Neural progenitor cell (in vitro differentiated cells): ENCODE data around the gene VSIG8. TPM values are rescaled to one million over a fixed set of nuclear protein-coding genes. Genes with fewer than 3 reads are reported as not detected.
"Not testable (repeated sequence)": the region's sequence is repeated elsewhere in the genome, so short reads cannot be mapped to it uniquely, and the experiment has no call there.

Experiments used
- DNase-seq: peaks from one replicate; pipeline ENCODE4 v3.0.0-alpha.2; 2016; ENCODE audit warnings: low spot score
- H2AFZ ChIP-seq: fragments of 200-600 bp; sonication (generic); replicated peaks from 2 replicates; pipeline ENCODE4 v1.6.1; 2016; ENCODE audit warnings: antibody characterized with exemption
- H3F3A ChIP-seq: fragments of 200-600 bp; sonication (generic); 2 replicates; pipeline ENCODE4 v1.6.1; 2016; ENCODE audit warnings: antibody characterized with exemption, low read depth
- H3K27ac ChIP-seq: fragments of 200-600 bp; sonication (generic); 2 replicates; pipeline ENCODE4 v1.5.1; 2016; ENCODE audit warnings: mild to moderate bottlenecking
- H3K27me3 ChIP-seq: fragments of 200-600 bp; sonication (generic); 2 replicates; pipeline ENCODE4 v1.6.1; 2016; ENCODE audit warnings: mild to moderate bottlenecking, moderate library complexity
- H3K36me3 ChIP-seq: fragments of 200-600 bp; sonication (generic); 2 replicates; pipeline ENCODE4 v1.5.1; 2016
- H3K4me1 ChIP-seq: fragments of 200-600 bp; sonication (generic); 2 replicates; pipeline ENCODE4 v1.6.1; 2016; ENCODE audit warnings: mixed run types
- H3K4me2 ChIP-seq: fragments of 200-600 bp; sonication (generic); 2 replicates; pipeline ENCODE4 v1.6.1; 2016
- H3K4me3 ChIP-seq: fragments of 200-600 bp; sonication (generic); 2 replicates; pipeline ENCODE4 v1.5.1; 2016
- H3K79me2 ChIP-seq: fragments of 200-600 bp; sonication (generic); 2 replicates; pipeline ENCODE4 v1.6.1; 2016; ENCODE audit warnings: low read depth
- H3K9ac ChIP-seq: fragments of 200-600 bp; sonication (generic); 2 replicates; pipeline ENCODE4 v1.6.1; 2016
- H3K9me3 ChIP-seq: fragments of 200-600 bp; sonication (generic); 2 replicates; pipeline ENCODE4 v1.5.1; 2016; ENCODE audit warnings: low read depth
- H4K20me1 ChIP-seq: fragments of 200-600 bp; sonication (generic); 2 replicates; pipeline ENCODE4 v1.6.1; 2016; ENCODE audit warnings: low read depth
- H3K27ac Mint-ChIP-seq: 3 replicates; pipeline ENCODE4 v1.8.0; 2021; ENCODE audit warnings: mixed read lengths
- H3K27me3 Mint-ChIP-seq: 2 replicates; pipeline ENCODE4 v1.8.0; 2022; ENCODE audit warnings: low read depth, mild to moderate bottlenecking, inconsistent platforms, moderate library complexity, mixed read lengths; ENCODE audit not compliant: insufficient read depth
- H3K36me3 Mint-ChIP-seq: 3 replicates; pipeline ENCODE4 v1.8.0; 2021; ENCODE audit warnings: mixed read lengths
- H3K4me1 Mint-ChIP-seq: 3 replicates; pipeline ENCODE4 v1.8.0; 2021; ENCODE audit warnings: mixed read lengths
- H3K4me3 Mint-ChIP-seq: 3 replicates; pipeline ENCODE4 v1.8.0; 2021; ENCODE audit warnings: mild to moderate bottlenecking, moderate library complexity, mixed read lengths
- H3K9me3 Mint-ChIP-seq: 3 replicates; pipeline ENCODE4 v1.8.0; 2020; ENCODE audit warnings: mixed read lengths
- CTCF ChIP-seq: fragments of 200-600 bp; sonication (generic); IDR thresholded peaks from 2 replicates; pipeline ENCODE4 v1.5.1; 2017; ENCODE audit warnings: antibody characterized with exemption, mild to moderate bottlenecking
- EZH2 ChIP-seq: fragments of 200-600 bp; sonication (generic); IDR thresholded peaks from 2 replicates; pipeline ENCODE4 v1.6.1; 2017; ENCODE audit warnings: antibody characterized with exemption, mild to moderate bottlenecking, moderate library complexity
- EZH2phosphoT487 ChIP-seq: fragments of 200-600 bp; sonication (generic); IDR thresholded peaks from 2 replicates; pipeline ENCODE4 v1.6.1; 2017; ENCODE audit warnings: antibody characterized with exemption
- total RNA-seq: library from RNA; depleted of rRNA; stranded (reverse); fragments of >200 nt; gene quantifications from 2 replicates; pipeline ENCODE4 v1.2.3, GENCODE V29; 2015; ENCODE audit warnings: low replicate concordance

Gene VSIG8
- total RNA-seq, 1 donor from 2014 or later: not detected

- H3F3A ChIP-seq: peaks cover 14% of the 10 kb centered on the region
- H3K4me2 ChIP-seq: no peak overlapping the region
- Mint-ChIP-seq H3K27me3 (peaks cover 12% of the 10 kb centered on the region), H3K27ac (no peak overlapping the region), H3K4me3 (no peak overlapping the region), H3K36me3 (no peaks in the 10 kb centered on the region), H3K4me1 (peaks cover 19% of the 10 kb centered on the region), H3K9me3 (peaks cover 9% of the 10 kb centered on the region)
- H3K36me3 ChIP-seq: no peaks in the 10 kb centered on the region
- H3K79me2 ChIP-seq: no peaks in the 10 kb centered on the region
- H3K27ac ChIP-seq: no peak overlapping the region
- H3K9me3 ChIP-seq: no peaks in the 10 kb centered on the region
- no peak overlapping the region for H3K4me3 ChIP-seq
- no peak overlapping the region for H2AFZ ChIP-seq
- H3K27me3 ChIP-seq: peaks cover 17% of the 10 kb centered on the region
- peaks cover 9% of the 10 kb centered on the region for H3K4me1 ChIP-seq
- no peak for DNase-seq
- TF ChIP-seq EZH2phosphoT487 (no peak), CTCF (no peak), EZH2 (no peak)
- no peak overlapping the region for H3K9ac ChIP-seq
- no peaks in the 10 kb centered on the region for H4K20me1 ChIP-seq
Observed at GRCh38 chr1:159902541-159902940, 40.1 kb upstream of the VSIG8 start.

- Histone ChIP-seq H3K4me2 (no peak overlapping the region), H3K79me2 (no peaks in the 10 kb centered on the region), H3K4me1 (peaks cover 9% of the 10 kb centered on the region), H3K4me3 (no peak overlapping the region), H3F3A (peaks cover 14% of the 10 kb centered on the region), H3K27me3 (peaks cover 18% of the 10 kb centered on the region), H4K20me1 (no peaks in the 10 kb centered on the region), H3K36me3 (no peaks in the 10 kb centered on the region), H3K27ac (no peak overlapping the region), H3K9ac (no peak overlapping the region), H3K9me3 (no peaks in the 10 kb centered on the region), H2AFZ (no peak overlapping the region)
- peaks cover 9% of the 10 kb centered on the region for H3K9me3 Mint-ChIP-seq
- H3K27ac Mint-ChIP-seq: peak overlapping the region; percentile 89
- TF ChIP-seq EZH2phosphoT487 (no peak), CTCF (no peak), EZH2 (no peak)
- peaks cover 19% of the 10 kb centered on the region for H3K4me1 Mint-ChIP-seq
- H3K36me3 Mint-ChIP-seq: no peaks in the 10 kb centered on the region
- no peak overlapping the region for H3K4me3 Mint-ChIP-seq
- no peak for DNase-seq
- peaks cover 14% of the 10 kb centered on the region for H3K27me3 Mint-ChIP-seq
Observed at GRCh38 chr1:159900755-159901360, 38.4 kb upstream of the VSIG8 start.

GRCh38 chr1:159900086-159900680 is 37.7 kb upstream of the VSIG8 start, which contains the start of gene CFAP45:
CFAP45 (minus strand) TSS chr1:159900165; CDS start chr1:159900098, 67 bp downstream.
- H3K27ac ChIP-seq: no peak within 1 kb of the TSS
- peaks cover 9% of the 10 kb centered on the region for H3K9me3 Mint-ChIP-seq
- TF ChIP-seq CTCF: no peak
- H4K20me1 ChIP-seq: no peaks in the 10 kb centered on the region
- H3K4me2 ChIP-seq: peak within 1 kb of the TSS; percentile 67
- H3K36me3 Mint-ChIP-seq: no peaks in the 10 kb centered on the region
- H3K4me1 Mint-ChIP-seq: peaks cover 19% of the 10 kb centered on the region
- peaks cover 18% of the 10 kb centered on the region for H3K27me3 ChIP-seq
- no peaks in the 10 kb centered on the region for H3K79me2 ChIP-seq
- H3K27me3 Mint-ChIP-seq: peaks cover 14% of the 10 kb centered on the region
- no peak within 1 kb of the TSS for H3K9ac ChIP-seq
- H3K4me3 ChIP-seq: peak within 1 kb of the TSS; percentile 25
- peak within 1 kb of the TSS; percentile 70 for H3K4me3 Mint-ChIP-seq
- no peaks in the 10 kb centered on the region for H3K36me3 ChIP-seq
- H3F3A ChIP-seq: peaks cover 14% of the 10 kb centered on the region
- no peaks in the 10 kb centered on the region for H3K9me3 ChIP-seq
- H3K27ac Mint-ChIP-seq: peak within 1 kb of the TSS; percentile 93
- H3K4me1 ChIP-seq: peaks cover 9% of the 10 kb centered on the region
- DNase-seq: peak; percentile 98
- peak within 1 kb of the TSS; percentile 87 for H2AFZ ChIP-seq

GRCh38 chr1:159899634-159900033 is 37.2 kb upstream of the VSIG8 start:
- not testable (repeated sequence) for H3K79me2 ChIP-seq, DNase-seq, H3K4me3 ChIP-seq, H3K4me1 ChIP-seq, H2AFZ ChIP-seq, H3K27ac ChIP-seq, H3K9ac ChIP-seq, H3K9me3 ChIP-seq, H4K20me1 ChIP-seq, H3K36me3 Mint-ChIP-seq, H3K36me3 ChIP-seq, H3K9me3 Mint-ChIP-seq
- H3K27ac Mint-ChIP-seq: peak overlapping the region; percentile 93
- peak overlapping the region; percentile 33 for H3K4me3 Mint-ChIP-seq
- peak overlapping the region; percentile 48 for H3K4me2 ChIP-seq
- H3K4me1 Mint-ChIP-seq: peaks cover 19% of the 10 kb centered on the region
- peaks cover 14% of the 10 kb centered on the region for H3F3A ChIP-seq
- H3K27me3 ChIP-seq: peaks cover 18% of the 10 kb centered on the region
- H3K27me3 Mint-ChIP-seq: peaks cover 14% of the 10 kb centered on the region
